ENCODE data around the gene CASP3.
"Not testable (repeated sequence)": the region's sequence is repeated elsewhere in the genome, so short reads cannot be mapped to it uniquely, and the experiment has no call there.

CASP3 gene

GRCh38 chr4:184664445-184665210 lies 15.4 kb upstream of the CASP3 start:
- DNase-seq (ENCODE audit: low spot score): peak; percentile 46

- DNase-seq (ENCODE audit: low spot score): no peak
These were observed 13.0 kb upstream of the CASP3 start for GRCh38 chr4:184662236-184662635.

GRCh38 chr4:184660978-184661377 lies 11.7 kb upstream of the CASP3 start:
- no peak for DNase-seq (ENCODE audit: low spot score)

GRCh38 chr4:184657820-184658219 lies 8.6 kb upstream of the CASP3 start:
- not testable (repeated sequence) for DNase-seq (ENCODE audit: low spot score)

- DNase-seq (ENCODE audit: low spot score): no peak
These were observed 7.9 kb upstream of the CASP3 start for GRCh38 chr4:184657144-184657543.

GRCh38 chr4:184655889-184656869 lies 6.9 kb upstream of the CASP3 start:
- DNase-seq (ENCODE audit: low spot score): no peak

GRCh38 chr4:184653650-184654049 lies 4.4 kb upstream of the CASP3 start:
- DNase-seq (ENCODE audit: low spot score): peak; percentile 50

- DNase-seq (ENCODE audit: low spot score): not testable (repeated sequence)
These were observed 3.4 kb upstream of the CASP3 start for GRCh38 chr4:184652681-184653080.

- DNase-seq (ENCODE audit: low spot score): no peak
These were observed 2.7 kb upstream of the CASP3 start for GRCh38 chr4:184651899-184652298.

GRCh38 chr4:184649971-184650855 lies 966 bp upstream of the CASP3 start:
- DNase-seq (ENCODE audit: low spot score): peak; percentile 25

- peak; percentile 53 for DNase-seq (ENCODE audit: low spot score)
These were observed 778 bp downstream of the CASP3 start for GRCh38 chr4:184648313-184649025.

- DNase-seq (ENCODE audit: low spot score): no peak
These were observed 1.3 kb downstream of the CASP3 start for GRCh38 chr4:184648054-184648312.

- DNase-seq (ENCODE audit: low spot score): peak; percentile 21
These were observed 1.8 kb downstream of the CASP3 start for GRCh38 chr4:184647266-184648053.

GRCh38 chr4:184645904-184646610 lies 3.2 kb downstream of the CASP3 start:
- DNase-seq (ENCODE audit: low spot score): no peak

- no peak for DNase-seq (ENCODE audit: low spot score)
These were observed 4.5 kb downstream of the CASP3 start for GRCh38 chr4:184644553-184645307.

GRCh38 chr4:184643731-184644130 lies 5.5 kb downstream of the CASP3 start:
- DNase-seq (ENCODE audit: low spot score): no peak

GRCh38 chr4:184641451-184641850 lies 7.8 kb downstream of the CASP3 start:
- no peak for DNase-seq (ENCODE audit: low spot score)

GRCh38 chr4:184641022-184641421 lies 8.2 kb downstream of the CASP3 start:
- no peak for DNase-seq (ENCODE audit: low spot score)

- DNase-seq (ENCODE audit: low spot score): no peak
These were observed 12.3 kb downstream of the CASP3 start for GRCh38 chr4:184636897-184637296.

All from AG08396 (cell line).